Brain microvascular endothelial cell (primary cell): ENCODE results near the gene KCNIP4.

Source experiments
- DNase-seq: peaks from one replicate; pipeline ENCODE4 v3.0.0-alpha.2; 2020
- H3K27ac ChIP-seq: fragments of 250-450 bp; sonication (Bioruptor Pico); 2 replicates; pipeline ENCODE4 v1.5.1; 2020; ENCODE audit warnings: mild to moderate bottlenecking, moderate library complexity
- H3K27me3 ChIP-seq: fragments of 250-450 bp; sonication (Bioruptor Pico); replicated peaks from 2 replicates; pipeline ENCODE4 v1.5.1; 2020; ENCODE audit warnings: mild to moderate bottlenecking
- H3K36me3 ChIP-seq: fragments of 250-450 bp; sonication (Bioruptor Pico); replicated peaks from 2 replicates; pipeline ENCODE4 v1.5.1; 2020; ENCODE audit warnings: mild to moderate bottlenecking
- H3K4me3 ChIP-seq: 2 replicates; pipeline ENCODE4 v1.5.1; 2011; ENCODE audit warnings: low read depth, mild to moderate bottlenecking, control low read depth, low read length, moderate library complexity
- CTCF ChIP-seq: IDR thresholded peaks from 2 replicates; pipeline ENCODE4 v1.5.1; 2011; ENCODE audit warnings: low read depth, mild to moderate bottlenecking, moderate library complexity, low read length, control low read depth, inconsistent platforms; ENCODE audit errors: missing control alignments
- in situ Hi-C: cut with HindIII; loops from 2 replicates; pipeline ENCODE4 v1.10.0; 2017; ENCODE audit warnings: low sequenced_read_pairs, low pct_ligation_motif_present

Gene KCNIP4

GRCh38 chr4:21876711-21877110, 71.9 kb downstream of the KCNIP4 start:
- Histone ChIP-seq H3K27me3 (no peaks in the 10 kb centered on the region), H3K4me3 (no peak overlapping the region), H3K27ac (no peak overlapping the region), H3K36me3 (no peaks in the 10 kb centered on the region)
- no peak for TF ChIP-seq CTCF
- in situ Hi-C loops, result no loop called here
- no peak for DNase-seq

GRCh38 chr4:21873145-21873544, 75.4 kb downstream of the KCNIP4 start:
- DNase-seq, result no peak
- TF ChIP-seq CTCF, result no peak
- no peak overlapping the region for H3K4me3 ChIP-seq
- no peaks in the 10 kb centered on the region for H3K27me3 ChIP-seq
- H3K27ac ChIP-seq, result no peak overlapping the region
- in situ Hi-C loops, result no loop called here
- no peaks in the 10 kb centered on the region for H3K36me3 ChIP-seq

- no peak overlapping the region for H3K27ac ChIP-seq
- no peaks in the 10 kb centered on the region for H3K27me3 ChIP-seq
- TF ChIP-seq CTCF, result no peak
- no peaks in the 10 kb centered on the region for H3K36me3 ChIP-seq
- DNase-seq, result no peak
- in situ Hi-C loops, result no loop called here
- H3K4me3 ChIP-seq, result no peak overlapping the region
Measured at GRCh38 chr4:21872101-21872500, 76.5 kb downstream of the KCNIP4 start.

- Histone ChIP-seq H3K27ac (no peak overlapping the region), H3K4me3 (no peak overlapping the region), H3K36me3 (no peaks in the 10 kb centered on the region), H3K27me3 (no peaks in the 10 kb centered on the region)
- in situ Hi-C loops, result no loop called here
- DNase-seq, result no peak
- no peak for TF ChIP-seq CTCF
Measured at GRCh38 chr4:21869978-21870745, 78.4 kb downstream of the KCNIP4 start.

GRCh38 chr4:21864686-21865085, 83.9 kb downstream of the KCNIP4 start:
- Histone ChIP-seq H3K27me3 (no peaks in the 10 kb centered on the region), H3K36me3 (no peaks in the 10 kb centered on the region), H3K4me3 (no peak overlapping the region), H3K27ac (no peak overlapping the region)
- no peak for DNase-seq
- TF ChIP-seq CTCF, result no peak
- in situ Hi-C loops, result no loop called here

GRCh38 chr4:21862917-21863316, 85.7 kb downstream of the KCNIP4 start:
- no peak for TF ChIP-seq CTCF
- in situ Hi-C loops, result no loop called here
- DNase-seq, result no peak
- Histone ChIP-seq H3K36me3 (no peaks in the 10 kb centered on the region), H3K27ac (no peak overlapping the region), H3K4me3 (no peak overlapping the region), H3K27me3 (no peaks in the 10 kb centered on the region)
